ELR (cell line): Measurements from ENCODE around the gene COL8A2.
A peak's percentile ranks its signal among the peaks of the same experiment; 100 is the strongest.
"Not testable (repeated sequence)": the region's sequence is repeated elsewhere in the genome, so short reads cannot be mapped to it uniquely, and the experiment has no call there.

Source experiments
- DNase-seq: peaks from one replicate; pipeline ENCODE4 v3.0.0-alpha.2; 2015; ENCODE audit warnings: low read depth

The COL8A2 gene

DNA sequence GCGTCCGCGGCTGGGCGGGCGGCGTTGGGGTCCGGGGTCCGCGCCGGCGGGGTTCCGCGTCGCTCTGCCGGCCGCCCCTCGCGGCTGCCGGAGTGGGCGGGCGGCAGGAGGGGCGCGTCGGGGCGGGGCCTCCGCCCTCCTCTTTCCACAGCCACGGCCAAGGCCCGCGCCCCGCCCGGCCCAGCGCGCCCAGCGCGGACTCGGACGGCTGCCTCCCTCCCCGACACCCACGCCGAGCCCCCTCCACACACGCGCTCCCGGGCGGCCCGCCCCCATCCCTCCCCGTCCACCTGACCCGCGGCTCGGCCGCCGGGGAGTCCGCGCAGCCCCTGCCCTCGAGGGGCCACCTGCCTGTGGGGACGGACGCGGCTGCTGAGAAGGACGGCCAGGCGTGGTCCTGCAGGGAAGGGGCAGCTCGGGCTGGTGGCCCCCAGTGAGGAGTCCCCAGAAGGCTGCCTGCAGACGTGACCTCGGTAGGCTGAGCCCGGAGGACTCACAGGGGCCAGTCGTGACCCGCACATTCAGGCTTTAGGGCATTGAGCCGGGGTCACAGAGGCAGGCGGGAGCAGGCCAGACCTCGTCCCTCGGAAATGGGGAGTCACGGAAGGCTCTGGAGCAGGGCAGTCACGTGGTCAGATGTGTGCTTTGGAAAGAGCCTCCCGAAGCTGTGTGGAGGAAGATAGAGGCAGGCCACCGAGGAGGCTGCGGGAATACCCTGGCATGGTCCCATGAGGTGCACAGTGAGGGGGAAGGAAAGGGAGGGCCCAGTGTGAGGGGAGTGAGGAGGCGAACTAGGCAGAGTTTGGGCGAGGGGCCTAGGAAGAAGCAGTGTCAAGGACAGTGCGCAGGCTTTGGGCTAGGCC, at the start of gene COL8A2:
TSS of gene COL8A2 (minus strand) at position 94 of the 863 bp plus-strand sequence. CDS start 24,980 bp downstream, outside the sequence.
- DNase-seq = no peak

DNA sequence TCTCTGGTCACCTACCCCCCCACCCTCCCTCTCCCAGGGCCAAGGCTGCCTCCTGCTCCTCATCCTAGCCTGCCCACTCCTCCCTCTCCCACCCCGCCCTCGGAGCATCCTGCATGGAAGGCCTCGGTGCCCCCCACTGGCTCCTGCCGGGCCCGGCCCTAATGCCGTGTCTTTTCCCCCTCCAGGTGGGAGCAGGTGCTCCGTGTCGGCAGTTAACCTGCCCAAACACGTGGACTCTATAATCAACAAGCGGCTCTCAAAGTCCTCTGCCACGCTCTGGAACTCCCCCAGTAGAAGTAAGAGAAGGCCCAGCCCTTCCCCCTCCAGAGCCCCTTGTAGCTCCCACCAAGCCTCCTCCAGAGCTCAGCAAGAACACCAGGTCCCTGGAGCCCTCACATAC, 49.7 kb upstream of the COL8A2 start:
- DNase-seq = no peak

DNA sequence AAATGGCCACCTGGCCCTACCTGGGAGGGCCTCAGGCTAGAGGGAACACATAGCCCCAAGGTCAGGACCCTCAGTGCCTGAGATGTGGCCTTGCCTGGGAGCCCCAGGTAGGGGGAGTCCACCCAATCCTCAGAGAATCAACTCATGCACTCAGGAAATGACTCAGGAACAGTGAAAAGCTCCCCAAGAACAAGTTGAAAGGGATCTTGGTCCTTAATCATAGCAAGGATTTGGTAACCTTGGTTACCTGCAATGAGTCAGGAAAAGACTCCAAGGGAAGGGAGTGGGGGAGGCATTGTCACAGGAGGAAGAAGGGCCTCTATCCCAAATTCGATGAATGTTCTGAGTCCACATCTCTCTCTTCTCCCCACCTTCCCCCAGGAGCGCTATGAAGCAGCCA, 48.0 kb upstream of the COL8A2 start:
- DNase-seq = peak; percentile 97

DNA sequence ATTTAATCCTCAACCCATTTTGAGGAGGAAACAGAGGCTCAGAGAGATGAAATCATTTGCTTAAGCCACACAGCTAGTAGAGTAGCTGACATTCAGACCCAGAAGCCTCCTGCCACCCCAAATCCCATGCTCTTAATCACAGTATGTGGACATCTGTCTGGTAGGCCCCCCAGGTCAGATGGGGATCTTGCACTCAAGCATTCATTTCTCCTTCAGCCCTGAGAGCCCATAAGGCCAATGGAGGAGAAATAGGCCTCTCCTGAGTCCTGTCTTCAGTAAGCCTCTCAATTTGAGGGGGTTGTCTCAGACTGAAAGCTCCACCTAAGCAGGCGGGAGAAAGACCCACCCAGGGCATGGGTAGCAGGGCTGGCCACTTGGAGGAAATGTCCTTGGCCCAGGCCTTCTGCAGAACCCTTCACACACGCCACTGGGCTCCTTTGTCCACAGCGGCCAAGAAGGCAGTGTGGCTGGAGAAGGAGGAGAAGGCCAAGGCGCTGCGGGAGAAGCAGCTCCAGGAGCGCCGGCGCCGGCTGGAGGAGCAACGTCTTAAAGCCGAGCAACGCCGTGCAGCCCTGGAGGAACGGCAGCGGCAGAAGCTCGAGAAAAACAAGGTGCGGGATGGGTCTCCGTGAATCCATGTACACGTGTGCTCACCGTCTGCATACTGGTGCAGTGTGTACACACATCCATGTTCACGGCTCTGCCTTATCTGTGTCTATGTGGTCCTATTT, 47.2 kb upstream of the COL8A2 start:
- no peak for DNase-seq

DNA sequence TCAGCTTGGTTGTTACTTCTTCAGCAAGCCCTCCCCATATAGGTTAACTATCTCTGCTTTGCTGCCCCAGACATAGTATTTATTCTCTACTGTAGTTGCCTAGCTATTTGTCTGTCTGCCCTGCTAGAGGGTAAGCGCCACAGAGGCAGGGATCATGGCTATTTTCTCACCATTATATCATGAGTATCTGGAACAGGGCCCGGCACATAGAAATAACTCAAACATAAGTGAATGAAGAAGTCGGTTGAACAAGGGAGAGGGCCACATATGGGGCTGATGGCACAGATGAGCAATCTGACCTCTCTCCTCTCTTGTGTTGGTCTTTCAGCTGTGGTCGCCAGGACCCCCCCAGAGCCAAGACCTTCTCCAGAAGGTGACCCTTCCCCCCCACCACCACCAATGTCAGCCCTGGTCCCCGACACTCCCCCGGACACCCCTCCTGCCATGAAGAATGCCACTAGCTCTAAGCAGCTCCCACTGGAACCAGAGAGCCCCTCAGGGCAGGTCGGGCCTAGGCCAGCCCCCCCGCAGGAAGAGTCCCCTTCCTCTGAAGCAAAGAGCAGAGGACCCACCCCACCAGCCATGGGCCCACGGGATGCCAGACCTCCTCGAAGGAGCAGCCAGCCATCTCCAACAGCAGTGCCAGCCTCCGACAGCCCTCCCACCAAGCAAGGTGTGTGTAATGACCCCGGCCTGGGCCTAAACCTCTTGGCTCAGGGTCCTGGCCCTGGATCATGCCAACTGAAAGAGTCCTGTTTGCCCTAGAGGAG, 45.8 kb upstream of the COL8A2 start:
- no peak for DNase-seq

DNA sequence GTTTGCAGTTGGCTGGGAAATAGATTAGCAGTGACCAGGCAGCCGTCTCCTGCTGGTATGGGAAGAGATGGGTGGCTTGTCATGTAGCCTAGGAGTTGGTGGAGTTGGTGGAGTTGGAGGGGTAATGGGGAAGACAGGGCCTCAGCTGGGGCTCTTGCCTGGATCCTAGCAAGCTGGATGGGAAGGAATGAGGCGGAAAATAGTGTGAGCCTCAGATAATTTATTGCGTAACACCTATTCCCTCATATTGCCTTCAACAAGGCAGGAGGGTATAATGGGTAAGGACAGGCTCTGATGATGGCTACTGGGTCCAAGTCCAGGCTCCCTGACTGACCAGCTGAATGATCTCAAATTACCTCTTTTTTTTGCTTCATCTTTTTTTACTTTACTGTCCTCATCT, 43.5 kb upstream of the COL8A2 start:
- DNase-seq = no peak

DNA sequence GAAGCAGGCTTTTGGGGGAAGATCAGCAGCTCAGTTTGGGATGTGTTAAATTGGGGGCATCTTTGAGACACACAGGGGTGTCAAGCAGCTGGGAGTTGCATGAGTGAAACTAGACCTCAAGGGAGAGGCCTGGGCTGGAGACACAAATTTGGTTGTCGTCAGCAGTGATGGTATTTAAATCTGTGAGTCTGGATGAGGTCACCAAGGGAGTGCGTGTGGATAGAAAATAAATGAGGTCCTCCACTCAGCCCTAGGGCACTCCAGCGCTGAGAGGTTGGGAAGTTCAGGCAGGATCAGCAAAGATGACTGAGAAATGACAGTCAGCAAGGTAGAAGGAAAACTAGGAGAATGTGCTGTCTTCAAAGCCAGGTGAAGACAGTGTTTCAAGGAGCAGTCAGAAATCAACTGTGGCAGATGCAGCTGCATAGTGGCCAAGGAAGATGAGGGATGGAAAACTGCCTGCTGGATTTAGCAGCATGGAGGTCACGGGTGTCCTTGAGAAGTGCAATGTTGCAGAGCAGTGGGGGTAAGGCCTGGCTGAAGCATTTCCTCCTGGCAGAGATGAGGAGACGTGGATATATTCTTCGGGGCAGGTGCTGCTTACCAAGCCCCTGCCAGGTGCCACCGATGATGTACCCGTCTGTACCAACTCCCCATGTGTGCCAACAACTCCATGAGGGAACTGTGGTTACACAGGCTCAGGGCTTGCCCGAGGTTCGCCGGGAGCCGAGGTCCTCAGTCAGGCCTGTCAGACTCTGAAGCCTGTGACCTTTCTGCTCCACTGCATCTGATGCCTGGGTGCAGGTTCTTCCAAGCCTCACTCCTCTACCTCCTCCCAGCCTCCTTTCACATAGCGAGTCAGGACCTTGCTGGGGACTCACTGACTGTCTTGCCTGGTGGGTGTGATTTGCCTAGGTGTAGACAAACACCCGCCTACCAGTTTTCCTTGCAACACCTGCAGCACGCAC, 42.2 kb upstream of the COL8A2 start:
- peak; percentile 91 for DNase-seq

DNA sequence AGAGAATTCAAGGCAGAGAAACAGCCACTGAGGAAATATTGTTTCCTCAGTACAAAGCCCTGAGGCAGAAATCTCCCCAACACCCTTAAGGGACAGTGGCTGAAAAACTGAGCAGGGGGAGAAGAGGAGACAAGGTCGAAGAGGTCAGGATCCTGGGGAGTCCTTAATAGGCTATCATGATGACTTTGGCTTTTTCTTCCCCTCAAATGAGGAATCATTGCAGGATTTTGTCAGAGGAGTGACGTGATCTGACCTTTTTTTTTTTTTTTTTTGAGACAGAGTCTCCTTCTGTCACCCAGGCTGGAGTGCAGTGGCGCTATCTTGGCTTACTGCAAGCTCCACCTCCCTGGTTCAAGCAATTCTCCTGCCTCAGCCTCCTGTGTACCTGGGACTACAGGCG, 41.1 kb upstream of the COL8A2 start:
- no peak for DNase-seq

DNA sequence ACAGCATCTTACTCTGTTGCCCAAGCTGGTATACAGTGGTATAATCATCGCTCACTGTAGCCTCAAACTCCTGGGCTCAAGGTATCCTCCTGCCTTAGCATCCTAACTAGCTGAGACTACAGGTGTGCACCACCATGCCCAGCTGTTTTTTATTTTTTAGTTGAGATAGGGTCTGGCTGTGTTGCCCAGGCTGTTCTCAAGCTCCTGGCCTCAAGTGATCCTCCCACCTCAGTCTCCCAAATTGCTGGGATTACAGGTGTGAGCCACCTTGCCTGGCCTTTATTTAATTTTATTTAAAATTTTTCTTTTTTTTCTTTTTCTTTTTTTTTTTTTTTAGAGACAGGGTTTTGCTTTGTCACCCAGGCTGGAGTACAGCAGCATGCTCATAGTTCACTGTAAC, 40.1 kb upstream of the COL8A2 start:
- no peak for DNase-seq

DNA sequence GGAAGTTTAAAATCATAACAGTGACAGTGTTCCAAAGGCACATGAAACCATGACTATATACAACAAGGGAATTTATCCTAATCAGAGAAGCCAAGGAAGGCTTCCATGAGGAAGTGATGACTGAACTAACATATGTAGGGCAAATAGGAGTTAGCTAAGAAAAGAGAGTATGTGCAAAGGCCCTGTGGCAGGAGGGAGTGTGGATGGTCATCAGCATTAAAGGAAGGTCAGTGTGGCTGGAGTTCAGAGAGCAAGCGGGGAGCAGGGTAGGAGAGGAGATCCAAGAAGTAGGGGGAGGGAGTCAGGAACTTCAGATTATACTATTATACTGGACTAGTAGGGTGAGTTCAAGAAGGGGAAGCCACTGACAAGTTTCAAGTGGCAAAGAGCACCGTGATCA, 39.3 kb upstream of the COL8A2 start:
- DNase-seq = no peak

DNA sequence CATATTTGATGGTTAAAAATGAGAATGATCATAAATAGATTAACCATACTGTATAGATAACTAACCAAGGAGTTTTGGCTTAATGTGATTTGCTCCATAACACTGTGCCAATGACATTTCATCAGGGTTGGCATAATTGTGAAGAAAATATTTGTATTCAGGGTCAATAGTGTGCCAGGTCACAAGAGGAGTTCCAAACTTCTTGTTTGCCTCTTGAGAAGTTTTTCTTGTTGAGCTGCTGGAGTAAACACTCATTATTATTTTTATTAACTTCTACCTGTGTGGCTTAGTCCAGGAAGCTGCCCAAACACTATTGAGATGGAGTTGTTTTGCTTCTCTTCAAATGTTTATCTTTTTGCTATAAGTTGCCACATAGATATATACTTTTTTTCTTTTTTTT, 38.4 kb upstream of the COL8A2 start:
- no peak for DNase-seq

DNA sequence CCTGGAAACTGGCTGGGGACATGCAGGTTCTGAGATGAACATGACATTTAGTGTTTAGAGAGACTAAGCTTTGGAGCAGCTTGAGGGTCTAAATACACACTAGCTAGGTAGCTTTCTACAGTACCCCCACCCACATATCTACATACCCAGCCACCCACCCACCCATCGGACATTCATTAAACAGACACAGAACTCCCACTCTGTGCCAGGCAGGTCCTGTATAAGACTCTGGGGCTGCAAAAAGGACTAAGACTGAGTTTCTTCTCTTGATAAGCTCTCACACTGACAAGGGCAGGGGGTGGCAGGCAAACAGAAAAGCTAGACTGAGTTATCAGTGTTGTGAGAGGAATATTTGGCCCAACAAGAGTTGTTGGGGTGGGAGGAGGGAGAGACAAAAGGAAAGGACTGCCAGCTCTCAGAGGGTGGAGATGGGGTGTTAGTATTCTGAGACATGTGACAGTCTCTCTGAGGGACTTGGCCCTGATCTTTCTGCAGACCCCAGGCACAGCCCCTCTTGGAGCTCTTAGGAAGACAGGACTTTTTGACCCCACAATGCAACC, 37.7 kb upstream of the COL8A2 start:
- no peak for DNase-seq

DNA sequence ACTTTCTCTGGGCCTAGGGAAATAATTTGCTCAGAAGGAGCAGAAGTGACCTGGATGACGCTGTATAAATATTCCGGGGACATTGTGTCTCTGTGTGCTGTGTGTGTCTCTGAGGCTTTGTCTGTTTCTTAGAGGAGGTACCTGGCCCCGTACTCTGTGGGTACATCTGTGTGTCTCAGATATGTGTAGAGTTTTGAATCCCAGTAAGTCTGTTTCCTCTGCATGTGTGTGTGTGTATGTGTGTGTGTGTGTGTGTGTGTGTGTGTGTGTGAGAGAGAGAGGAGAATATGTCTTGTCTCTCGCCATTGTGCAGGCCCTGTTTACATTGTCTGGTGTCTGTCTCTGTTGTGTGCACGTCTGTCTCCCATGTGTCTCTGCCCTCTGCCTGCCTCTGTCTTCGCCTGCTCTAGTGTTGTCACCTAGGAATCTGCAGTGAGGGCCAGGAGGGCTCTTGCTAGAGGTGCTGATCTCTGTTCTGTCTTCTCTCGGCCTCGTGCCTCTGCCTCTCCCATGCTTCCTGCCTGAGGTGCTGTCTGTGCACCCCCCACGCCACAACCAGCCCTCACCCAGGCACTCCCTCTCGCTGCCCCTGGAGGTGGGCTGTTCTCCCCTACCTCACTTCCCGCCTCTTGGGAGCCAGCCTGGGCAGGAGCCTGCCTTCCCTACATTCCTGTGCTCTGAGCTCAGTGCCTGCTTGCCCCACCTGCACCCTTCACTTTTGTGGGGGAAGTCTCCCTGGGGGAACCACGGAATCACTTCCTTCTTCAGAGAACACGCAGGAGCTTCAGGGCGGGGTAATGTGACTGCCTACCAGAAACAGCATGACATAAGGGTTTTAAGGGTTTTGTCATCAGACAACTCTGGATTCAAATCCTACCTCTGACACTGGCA, 36.9 kb upstream of the COL8A2 start:
- DNase-seq = peak; percentile 71

DNA sequence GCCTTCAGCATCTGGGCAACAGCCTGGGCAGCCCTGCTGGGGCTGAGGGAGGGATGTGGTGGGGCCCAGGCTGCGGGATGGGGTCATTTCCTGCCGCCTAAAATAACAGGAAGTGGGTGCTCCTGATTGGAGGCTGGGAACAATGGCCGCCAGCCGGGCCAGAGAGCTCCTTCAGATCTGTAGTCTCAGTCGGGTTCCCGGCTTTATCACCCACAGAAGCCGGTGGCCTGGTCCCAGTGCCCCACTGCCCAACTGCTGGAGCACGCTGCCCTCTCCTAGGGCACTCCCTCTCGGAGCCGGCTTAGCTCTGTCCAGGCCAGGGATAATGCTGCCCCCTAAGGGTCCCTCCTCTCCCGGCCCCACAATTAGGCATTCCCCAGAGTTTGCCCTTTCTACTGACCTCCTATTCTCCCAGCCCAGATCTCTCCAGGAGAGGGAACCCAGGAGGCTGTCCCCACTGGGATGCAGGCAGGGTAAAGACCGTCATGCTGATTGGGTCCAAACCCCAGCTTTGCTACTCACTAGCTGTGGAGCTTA, 36.0 kb upstream of the COL8A2 start:
- DNase-seq = peak; percentile 89

DNA sequence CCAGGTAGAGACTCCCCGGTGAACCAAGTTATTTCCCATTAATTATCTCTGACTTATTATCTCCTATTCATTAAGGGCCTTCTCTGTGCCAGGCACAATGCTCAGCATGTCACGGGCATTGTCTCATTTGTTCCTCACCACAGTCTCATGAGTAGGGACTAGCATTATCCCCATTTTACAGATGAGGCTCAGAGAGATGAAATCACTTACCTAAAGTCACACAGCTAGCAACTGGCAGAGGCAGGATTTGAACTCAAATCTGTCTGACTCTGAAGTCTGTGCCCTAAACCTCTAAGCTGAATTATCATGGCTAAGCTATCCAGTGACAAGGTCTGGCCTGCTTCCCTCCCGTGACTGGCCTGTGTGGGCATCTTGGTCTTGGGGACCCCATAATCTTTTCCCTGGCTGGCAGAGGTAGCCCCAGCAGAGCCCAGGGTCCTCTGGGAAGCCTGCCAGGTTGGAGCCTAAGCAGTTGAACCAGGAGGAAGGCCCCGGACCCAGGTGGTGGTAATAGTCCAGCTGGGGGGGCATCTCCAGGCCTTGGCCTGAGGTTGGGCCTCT, 35.4 kb upstream of the COL8A2 start:
- no peak for DNase-seq

DNA sequence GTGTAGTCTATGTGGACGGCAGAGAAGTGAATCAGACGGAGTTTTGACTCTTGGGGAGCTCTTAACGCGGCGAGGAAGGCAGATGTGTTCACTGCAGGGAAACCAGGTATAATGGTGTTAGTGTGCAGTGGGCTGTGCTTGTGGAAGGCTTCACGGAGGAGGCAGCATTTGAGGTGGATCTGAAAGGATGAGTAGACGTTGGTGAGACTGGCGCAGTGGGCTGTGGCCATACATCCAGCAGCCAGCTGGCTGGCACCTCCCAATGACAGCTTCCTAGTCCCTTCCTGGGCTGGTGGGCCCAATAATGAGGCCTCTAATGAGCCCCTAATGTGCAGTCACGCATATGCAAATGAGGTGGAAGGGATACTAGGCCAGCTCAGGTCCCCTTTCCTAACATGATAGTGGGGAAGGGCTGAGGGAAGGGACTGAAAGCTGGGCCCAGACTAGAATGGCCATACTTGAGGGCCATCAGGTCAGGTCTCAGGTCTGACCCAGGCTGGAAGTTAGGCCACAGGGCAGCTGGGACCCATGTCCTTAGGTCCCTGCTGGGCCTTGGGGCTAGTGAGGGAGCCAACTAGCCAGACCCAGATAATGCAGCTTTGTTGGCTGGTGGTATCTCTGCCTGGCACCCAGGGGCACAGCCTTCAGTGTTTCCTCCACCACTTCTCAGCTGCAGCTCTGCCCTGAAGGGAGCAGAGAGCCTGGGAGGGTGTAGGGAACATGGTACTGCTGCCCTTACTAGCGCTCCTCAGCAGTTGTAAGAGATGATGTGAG, 34.8 kb upstream of the COL8A2 start:
- no peak for DNase-seq

DNA sequence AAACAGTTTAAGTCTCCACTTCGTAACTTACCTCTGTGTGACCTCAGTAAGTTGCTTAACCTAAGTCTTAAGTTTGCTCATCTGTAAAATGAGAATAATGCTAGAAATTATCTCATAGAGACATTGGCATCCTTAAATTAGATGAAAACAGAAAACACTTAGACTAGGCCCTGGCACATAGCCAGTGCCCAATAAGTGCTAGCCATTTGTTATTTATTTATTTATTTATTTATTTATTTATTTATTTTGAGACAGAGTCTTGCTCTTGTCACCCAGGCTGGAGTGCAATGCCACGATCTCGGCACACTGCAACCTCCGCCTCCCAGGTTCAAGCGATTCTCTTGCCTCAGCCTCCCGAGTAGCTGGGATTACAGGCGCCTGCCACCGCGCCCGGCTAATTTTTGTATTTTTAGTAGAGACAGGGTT, 33.8 kb upstream of the COL8A2 start:
- DNase-seq = not testable (repeated sequence)

DNA sequence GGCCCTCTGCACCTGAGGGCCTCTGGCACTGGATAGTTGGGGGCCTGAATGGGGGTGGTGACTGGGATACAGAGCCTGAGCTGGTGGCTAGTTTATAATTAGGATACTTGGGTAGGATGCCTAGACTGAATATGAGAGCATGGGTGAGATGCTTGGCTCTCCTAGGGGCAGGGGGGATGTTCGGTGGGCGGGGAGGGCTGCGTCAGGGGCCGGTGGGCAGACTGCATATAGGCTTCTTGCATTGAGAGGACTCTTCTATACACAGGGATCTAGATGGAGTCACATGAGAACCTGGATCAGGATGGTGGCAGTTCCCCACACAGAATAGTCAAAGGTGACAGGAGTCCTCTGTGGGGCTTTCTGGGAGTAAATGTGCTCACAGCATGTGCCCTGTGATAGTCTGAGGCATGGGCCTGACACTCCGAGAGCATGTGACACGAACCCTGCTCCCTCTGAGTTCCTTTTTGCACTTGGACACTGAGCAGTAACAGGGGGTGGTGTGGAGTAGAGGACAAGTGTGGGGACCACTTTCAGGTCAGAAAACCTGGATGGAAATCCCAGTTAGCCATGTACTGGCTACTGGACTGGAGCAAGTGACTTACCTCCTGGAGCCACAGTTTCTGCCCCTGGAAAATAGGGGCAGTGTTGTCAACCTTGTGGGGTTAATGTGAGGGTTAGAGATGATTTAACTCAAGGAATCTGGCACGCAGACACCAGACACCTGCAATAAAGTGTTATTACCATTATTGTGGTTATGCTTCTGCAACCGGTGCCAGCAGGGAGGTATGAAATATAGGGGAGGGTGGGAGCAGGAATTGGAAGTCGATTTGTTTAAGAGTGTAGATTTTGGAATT, 33.2 kb upstream of the COL8A2 start:
- DNase-seq = no peak
